ENCODE data around the gene CTU1.

The CTU1 gene

DNA sequence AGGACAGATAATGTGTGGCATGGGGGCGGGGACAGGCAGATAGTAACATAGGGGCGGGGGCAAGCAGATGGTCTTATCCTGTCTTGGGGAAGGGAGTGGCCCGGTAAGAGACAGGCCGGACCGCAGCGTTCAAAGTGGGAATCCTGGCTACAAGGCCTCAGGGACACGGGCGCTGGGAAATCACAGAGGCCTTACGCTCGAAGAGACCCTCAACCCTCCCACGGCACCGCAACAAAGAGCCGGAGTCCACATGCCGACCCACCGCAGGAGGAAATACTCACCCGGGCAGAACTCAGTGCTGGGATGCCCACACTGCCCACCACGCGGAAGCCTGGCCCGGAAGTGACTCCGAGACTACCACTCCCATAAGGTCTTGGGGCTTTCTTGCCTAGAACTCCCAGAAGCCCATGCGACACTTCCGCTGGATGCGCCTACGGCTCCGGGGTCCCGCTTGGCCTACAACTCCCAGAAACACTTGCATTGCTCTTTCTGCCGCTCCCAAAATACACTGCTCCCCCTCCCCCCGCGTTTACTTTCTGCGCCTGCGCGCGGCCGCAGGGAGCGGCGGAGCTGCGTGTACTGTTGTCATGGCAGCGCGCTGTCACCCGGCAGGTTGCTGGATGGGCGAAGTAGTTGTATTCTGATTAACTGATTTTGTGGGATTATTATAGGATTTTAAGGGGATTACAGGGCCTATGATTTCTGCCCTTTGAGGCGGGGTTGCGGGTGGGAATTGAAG is at the start of gene CTU1:
TSS of gene CTU1 (minus strand) at position 344 of the 739 bp plus-strand sequence. CDS start 3,840 bp downstream, outside the sequence.
- H3K4me3 ChIP-seq (ENCODE audit: low read depth, low read length), result peak within 1 kb of the TSS; percentile 74
- TF ChIP-seq, protein P1, sequence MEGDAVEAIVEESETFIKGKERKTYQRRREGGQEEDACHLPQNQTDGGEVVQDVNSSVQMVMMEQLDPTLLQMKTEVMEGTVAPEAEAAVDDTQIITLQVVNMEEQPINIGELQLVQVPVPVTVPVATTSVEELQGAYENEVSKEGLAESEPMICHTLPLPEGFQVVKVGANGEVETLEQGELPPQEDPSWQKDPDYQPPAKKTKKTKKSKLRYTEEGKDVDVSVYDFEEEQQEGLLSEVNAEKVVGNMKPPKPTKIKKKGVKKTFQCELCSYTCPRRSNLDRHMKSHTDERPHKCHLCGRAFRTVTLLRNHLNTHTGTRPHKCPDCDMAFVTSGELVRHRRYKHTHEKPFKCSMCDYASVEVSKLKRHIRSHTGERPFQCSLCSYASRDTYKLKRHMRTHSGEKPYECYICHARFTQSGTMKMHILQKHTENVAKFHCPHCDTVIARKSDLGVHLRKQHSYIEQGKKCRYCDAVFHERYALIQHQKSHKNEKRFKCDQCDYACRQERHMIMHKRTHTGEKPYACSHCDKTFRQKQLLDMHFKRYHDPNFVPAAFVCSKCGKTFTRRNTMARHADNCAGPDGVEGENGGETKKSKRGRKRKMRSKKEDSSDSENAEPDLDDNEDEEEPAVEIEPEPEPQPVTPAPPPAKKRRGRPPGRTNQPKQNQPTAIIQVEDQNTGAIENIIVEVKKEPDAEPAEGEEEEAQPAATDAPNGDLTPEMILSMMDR (IDR thresholded peaks at IDR 0.05; ENCODE audit: insufficient read depth, low read depth, low read length, missing control alignments), result no peak
- peak; percentile 99 for DNase-seq (ENCODE audit: low read depth)

DNA sequence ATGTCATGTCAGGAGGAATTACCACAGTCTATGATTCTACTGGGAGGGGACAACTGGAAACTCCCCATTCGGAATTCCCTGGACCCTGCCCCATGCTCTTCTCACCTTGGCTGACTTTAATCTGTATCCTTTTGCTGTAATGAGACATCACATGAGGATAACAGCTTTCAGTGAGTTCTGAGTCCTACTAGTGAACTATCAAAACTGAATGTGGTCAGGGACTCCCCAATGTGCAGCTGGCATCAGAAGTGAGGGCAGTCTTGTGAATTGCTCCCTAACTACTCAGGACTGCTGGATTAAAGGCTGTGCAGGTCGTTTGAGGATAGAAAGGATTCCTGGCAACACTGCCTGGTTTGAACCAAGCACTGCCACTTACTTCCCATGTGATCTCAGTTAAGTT is 49.1 kb upstream of the CTU1 start:
- TF ChIP-seq, protein P1 (IDR thresholded peaks at IDR 0.05; ENCODE audit: insufficient read depth, low read depth, low read length, missing control alignments), result no peak
- DNase-seq (ENCODE audit: low read depth), result peak; percentile 29

DNA sequence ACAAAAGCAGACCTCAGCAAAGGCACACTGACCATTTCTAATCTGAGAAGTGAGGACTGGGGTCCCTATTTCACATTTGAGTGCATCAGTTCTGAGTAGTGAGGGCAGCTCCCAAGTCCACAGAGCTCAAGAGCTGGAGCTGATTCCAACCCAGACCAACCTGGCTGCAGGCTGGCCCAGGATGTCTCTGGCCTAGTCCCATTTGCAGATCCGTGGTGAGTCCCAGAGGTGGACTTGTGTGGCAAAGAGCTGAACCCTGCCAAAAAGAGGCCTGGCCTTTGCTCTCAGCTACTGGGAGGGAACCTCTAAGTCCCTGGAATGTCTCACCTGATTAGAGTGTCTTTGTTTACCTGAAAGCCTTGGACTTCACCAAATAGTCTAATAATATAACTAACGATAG is 48.5 kb upstream of the CTU1 start:
- DNase-seq (ENCODE audit: low read depth), result no peak
- no peak overlapping the region for H3K4me3 ChIP-seq (ENCODE audit: low read depth, low read length)
- TF ChIP-seq, protein P1 (IDR thresholded peaks at IDR 0.05; ENCODE audit: insufficient read depth, low read depth, low read length, missing control alignments), result no peak

More for the DNA sequence above, 49.1 kb upstream of the CTU1 start:
- H3K4me3 ChIP-seq (ENCODE audit: low read depth, low read length), result no peak overlapping the region

DNA sequence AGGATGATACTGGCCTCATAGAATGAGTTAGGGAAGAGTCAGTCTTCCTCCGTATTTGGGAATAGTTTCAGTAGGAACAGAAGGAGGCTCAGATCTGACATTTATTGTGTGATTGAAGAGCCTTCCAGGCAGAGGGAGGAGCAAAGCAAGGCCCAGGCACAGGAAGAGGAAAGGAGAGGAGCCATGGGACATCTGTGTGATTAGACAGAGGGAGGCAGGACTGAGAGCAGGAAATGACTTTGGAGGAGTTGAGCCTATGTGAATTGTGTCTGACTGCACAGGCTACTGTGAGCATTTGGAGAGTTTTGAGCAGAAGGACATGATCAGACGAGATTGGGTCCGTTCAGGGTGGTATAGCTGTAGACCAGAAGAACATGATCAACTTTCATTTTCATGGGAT is 42.4 kb upstream of the CTU1 start:
- DNase-seq (ENCODE audit: low read depth), result no peak
- TF ChIP-seq, protein P1 (IDR thresholded peaks at IDR 0.05; ENCODE audit: insufficient read depth, low read depth, low read length, missing control alignments), result no peak
- no peak overlapping the region for H3K4me3 ChIP-seq (ENCODE audit: low read depth, low read length)

DNA sequence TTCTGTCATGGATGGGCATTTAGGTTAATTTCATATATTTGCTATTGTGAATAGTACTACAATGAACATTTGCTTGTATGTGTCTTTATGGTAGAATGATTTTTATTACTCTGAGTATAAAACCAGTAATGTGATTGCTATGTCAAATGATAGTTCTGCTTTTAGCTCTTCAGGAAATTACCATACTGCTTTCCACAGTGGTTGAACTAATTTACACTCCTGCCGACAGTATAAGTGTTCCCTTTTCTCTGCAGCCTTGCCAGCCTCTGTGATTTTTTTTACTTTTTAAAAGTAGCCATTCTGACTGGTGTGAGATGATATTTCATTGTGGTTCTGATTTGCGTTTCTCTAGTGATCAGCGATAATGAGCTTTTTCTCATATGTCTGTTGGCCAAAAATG is 40.4 kb upstream of the CTU1 start:
- no peak overlapping the region for H3K4me3 ChIP-seq (ENCODE audit: low read depth, low read length)
- DNase-seq (ENCODE audit: low read depth), result no peak
- TF ChIP-seq, protein P1 (IDR thresholded peaks at IDR 0.05; ENCODE audit: insufficient read depth, low read depth, low read length, missing control alignments), result no peak

DNA sequence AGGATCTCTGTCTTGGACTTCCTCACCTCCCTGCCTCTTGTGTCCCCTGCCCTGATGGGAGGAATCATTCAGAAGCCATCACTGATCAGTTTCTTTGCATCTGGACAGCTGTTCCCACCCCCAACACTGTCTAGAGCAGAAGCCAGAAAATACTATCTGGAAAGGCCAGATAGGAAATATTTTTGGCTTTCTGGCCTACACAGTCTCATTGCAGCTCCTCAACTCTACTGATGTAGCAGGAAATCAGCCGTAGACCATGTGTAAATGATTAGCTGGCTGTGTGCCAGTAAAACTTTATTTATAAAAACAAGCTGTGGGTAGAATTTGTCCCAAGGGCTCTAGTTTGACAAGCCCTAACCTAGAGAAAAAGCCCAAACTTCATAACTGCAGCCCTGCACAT is 39.5 kb upstream of the CTU1 start:
- TF ChIP-seq, protein P1 (IDR thresholded peaks at IDR 0.05; ENCODE audit: insufficient read depth, low read depth, low read length, missing control alignments), result no peak
- no peak overlapping the region for H3K4me3 ChIP-seq (ENCODE audit: low read depth, low read length)
- DNase-seq (ENCODE audit: low read depth), result no peak

DNA sequence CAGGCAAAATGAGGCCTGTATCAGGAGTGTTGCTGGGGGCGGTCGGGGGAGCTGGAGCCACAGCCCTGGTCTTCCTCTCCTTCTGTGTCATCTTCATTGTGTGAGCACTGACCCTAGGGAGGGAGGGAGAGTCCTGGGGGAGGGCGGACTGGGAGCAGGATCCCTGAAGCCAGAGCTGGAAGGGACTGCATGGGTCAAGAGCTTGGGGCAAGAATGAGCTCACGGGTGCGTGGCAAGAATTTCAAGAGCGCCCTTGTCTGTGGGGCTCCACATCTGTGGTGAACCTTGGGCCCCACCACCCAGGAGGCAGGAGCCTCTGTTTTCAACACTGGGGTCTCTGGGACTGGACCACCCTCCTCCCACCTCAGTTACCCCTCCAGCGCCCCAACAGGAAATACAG is 38.5 kb upstream of the CTU1 start:
- TF ChIP-seq, protein P1 (IDR thresholded peaks at IDR 0.05; ENCODE audit: insufficient read depth, low read depth, low read length, missing control alignments), result no peak
- H3K4me3 ChIP-seq (ENCODE audit: low read depth, low read length), result no peak overlapping the region

More for the DNA sequence above, 38.5 kb upstream of the CTU1 start:
- no peak for DNase-seq (ENCODE audit: low read depth)
